HL-60 (cell line): Measurements from ENCODE around the gene DPPA3.

Experiments used
- POLR2AphosphoS5 ChIP-seq: IDR thresholded peaks from 2 replicates; pipeline ENCODE4 v1.6.1; 2012; ENCODE audit warnings: low read depth
- TF ChIP-seq, protein P1 (sequence below): IDR thresholded peaks from one replicate; pipeline ENCODE4 v1.5.1; 2011; ENCODE audit warnings: low read length, control low read depth, inconsistent platforms; ENCODE audit not compliant: insufficient read depth
- TF ChIP-seq, protein P2 (sequence below): IDR thresholded peaks from 2 replicates; pipeline ENCODE4 v1.6.1; 2012; ENCODE audit warnings: low read depth; ENCODE audit not compliant: insufficient replicate concordance

DNA sequence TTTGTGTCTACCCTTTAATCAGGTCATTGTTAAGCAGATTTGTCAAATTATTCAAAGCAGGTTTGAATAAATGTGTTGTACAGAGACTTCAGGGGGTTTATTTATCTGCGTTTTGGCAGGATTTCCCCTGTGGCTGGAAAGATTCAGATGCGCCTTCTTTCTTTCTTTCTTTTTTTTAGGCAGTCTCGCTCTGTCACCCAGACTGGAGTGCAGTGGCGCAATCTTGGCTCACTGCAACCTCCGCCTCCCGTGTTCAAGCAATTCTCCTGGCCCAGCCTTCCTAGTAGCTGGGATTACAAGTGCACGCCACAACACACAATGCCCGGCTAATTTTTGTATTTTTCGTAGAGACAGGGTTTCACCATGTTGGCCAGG, 47.5 kb downstream of the DPPA3 start:
- TF ChIP-seq, protein P1, sequence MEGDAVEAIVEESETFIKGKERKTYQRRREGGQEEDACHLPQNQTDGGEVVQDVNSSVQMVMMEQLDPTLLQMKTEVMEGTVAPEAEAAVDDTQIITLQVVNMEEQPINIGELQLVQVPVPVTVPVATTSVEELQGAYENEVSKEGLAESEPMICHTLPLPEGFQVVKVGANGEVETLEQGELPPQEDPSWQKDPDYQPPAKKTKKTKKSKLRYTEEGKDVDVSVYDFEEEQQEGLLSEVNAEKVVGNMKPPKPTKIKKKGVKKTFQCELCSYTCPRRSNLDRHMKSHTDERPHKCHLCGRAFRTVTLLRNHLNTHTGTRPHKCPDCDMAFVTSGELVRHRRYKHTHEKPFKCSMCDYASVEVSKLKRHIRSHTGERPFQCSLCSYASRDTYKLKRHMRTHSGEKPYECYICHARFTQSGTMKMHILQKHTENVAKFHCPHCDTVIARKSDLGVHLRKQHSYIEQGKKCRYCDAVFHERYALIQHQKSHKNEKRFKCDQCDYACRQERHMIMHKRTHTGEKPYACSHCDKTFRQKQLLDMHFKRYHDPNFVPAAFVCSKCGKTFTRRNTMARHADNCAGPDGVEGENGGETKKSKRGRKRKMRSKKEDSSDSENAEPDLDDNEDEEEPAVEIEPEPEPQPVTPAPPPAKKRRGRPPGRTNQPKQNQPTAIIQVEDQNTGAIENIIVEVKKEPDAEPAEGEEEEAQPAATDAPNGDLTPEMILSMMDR: no peak
- no peak for TF ChIP-seq POLR2AphosphoS5
- TF ChIP-seq, protein P2, sequence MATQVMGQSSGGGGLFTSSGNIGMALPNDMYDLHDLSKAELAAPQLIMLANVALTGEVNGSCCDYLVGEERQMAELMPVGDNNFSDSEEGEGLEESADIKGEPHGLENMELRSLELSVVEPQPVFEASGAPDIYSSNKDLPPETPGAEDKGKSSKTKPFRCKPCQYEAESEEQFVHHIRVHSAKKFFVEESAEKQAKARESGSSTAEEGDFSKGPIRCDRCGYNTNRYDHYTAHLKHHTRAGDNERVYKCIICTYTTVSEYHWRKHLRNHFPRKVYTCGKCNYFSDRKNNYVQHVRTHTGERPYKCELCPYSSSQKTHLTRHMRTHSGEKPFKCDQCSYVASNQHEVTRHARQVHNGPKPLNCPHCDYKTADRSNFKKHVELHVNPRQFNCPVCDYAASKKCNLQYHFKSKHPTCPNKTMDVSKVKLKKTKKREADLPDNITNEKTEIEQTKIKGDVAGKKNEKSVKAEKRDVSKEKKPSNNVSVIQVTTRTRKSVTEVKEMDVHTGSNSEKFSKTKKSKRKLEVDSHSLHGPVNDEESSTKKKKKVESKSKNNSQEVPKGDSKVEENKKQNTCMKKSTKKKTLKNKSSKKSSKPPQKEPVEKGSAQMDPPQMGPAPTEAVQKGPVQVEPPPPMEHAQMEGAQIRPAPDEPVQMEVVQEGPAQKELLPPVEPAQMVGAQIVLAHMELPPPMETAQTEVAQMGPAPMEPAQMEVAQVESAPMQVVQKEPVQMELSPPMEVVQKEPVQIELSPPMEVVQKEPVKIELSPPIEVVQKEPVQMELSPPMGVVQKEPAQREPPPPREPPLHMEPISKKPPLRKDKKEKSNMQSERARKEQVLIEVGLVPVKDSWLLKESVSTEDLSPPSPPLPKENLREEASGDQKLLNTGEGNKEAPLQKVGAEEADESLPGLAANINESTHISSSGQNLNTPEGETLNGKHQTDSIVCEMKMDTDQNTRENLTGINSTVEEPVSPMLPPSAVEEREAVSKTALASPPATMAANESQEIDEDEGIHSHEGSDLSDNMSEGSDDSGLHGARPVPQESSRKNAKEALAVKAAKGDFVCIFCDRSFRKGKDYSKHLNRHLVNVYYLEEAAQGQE: no peak
